ENCODE measurements around the gene TXLNB.
"Not testable (repeated sequence)": the region's sequence is repeated elsewhere in the genome, so short reads cannot be mapped to it uniquely, and the experiment has no call there.

The TXLNB gene

GRCh38 chr6:139308936-139309603 lies 17.3 kb upstream of the TXLNB start:
- DNase-seq (ENCODE audit: low read depth), result no peak

GRCh38 chr6:139308286-139308916 lies 16.6 kb upstream of the TXLNB start:
- no peak for DNase-seq (ENCODE audit: low read depth)

DNA sequence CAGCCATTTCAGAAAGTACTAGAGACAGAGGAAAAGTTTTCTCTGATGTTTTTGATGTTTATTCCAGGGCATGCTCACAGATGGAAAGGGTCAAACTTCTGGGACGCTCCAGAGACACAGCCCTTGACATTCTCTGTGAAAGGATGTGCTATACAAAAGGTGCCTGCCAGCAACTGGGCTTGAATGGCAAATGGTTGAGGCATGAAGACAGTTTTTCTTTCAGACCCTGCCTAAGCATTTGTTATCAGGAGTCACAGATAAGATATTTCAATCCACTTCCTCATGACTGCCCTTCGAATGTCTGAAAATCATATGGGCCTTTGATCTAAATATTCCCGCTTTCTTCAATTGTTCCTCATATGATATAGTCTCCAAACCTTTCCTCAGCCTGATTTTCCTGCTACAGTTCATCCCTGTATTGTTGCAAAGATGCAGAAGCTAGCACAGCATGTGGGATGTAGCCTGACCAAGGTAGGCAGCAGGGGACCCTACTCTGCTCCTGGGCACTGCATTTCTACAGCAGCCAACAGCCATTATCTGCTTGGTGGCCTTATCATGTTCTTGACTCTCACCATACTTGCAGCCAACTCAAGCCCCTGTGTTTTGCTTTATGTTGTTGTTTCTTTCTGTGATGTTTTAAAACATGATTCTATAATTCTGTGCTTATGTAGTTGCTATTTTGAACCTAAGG lies 14.6 kb upstream of the TXLNB start:
- no peak for DNase-seq (ENCODE audit: low read depth)

DNA sequence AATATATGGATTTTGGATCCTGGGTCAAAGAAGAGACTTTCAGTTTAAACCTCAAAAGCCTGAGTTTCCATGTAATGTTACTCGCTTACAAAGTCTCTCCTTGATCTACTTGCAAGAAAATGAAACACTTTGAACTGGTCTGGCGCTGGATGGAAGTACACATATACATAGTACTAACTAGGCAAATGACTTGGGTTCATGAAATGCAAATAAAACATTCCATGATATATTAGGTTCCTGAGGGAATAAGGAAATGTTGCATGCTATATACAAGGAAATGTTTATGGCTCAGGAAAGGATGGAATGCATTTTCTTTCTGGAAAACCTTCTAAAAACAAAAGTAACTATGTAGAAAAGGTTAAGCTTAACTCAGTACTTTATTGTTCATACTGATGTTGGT lies 11.4 kb upstream of the TXLNB start:
- no peak for DNase-seq (ENCODE audit: low read depth)

DNA sequence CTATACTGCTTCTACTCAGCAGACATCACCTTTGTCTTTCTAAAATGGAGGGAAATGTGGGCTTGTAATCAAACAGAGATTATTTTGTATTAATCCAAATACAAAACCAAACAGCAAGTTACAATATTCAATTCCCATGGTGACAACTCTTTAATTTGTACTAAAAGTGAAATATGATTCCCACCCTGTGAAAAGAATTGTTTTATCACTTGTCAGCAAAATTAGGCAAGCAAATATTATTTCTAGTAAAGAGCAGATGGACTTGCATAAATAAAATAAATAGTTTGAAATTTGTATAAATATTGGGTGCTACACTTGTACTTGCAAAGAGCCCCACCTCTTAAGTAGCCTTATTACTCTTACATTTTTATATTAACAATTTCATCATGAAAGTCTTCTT lies 6.1 kb upstream of the TXLNB start:
- DNase-seq (ENCODE audit: low read depth), result no peak

DNA sequence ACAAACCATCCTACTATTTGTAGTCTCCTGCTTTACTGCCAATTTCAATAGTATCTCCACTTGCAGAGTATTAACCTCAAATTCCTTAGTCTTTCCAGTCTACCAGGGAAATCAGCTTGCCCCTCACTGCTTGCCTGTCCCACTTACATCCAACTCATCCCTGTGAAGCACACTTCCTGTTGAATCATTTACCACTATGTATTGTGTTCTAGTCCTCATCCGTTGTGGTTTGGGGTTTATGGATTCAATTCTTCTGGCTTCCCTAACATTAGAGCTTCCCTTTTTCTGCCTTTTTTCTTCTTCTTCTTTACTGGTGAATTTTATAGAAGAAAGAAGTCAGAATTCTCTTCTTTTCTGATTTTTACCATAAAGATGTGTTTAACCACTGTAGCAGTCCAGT lies 5.1 kb upstream of the TXLNB start:
- no peak for DNase-seq (ENCODE audit: low read depth)

DNA sequence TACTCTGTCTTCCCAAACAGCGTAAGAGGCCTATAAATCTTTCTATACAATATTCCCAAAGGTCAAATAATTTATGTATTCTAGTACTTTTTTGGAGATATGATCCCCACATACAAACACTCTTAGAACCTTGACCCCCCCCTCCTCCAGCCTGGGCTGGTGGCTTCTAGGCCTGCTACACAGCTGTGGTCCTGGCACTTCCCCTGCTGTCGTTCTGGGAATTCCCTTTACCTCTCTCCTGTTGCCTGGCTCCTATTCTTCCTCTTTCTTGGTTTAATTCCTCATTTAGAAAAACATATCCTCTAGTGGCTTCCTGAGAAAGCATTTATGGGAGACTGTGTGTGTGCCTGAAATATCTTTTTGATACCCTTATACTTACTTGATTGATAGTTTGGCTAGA lies 4.1 kb upstream of the TXLNB start:
- DNase-seq (ENCODE audit: low read depth), result no peak

DNA sequence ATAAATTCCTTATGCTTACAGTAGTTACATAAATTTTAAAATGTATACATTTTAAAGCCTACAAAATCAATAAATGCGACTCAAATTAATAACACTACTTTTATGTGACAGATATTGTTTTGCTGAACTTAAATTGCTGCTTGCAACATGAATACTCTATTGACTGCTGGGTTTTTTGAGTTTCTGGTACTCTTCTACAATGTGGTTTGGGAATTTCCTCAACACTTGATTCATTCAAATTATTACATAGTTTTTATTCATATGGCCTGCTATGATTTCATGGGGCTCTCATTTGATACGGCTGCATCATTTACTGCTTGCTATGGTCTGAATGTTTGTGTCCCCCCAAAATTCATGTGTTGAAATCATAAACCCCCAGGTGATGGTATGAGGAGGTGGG lies 2.3 kb upstream of the TXLNB start:
- no peak for DNase-seq (ENCODE audit: low read depth)

GRCh38 chr6:139293230-139293629 lies 1.4 kb upstream of the TXLNB start:
- DNase-seq (ENCODE audit: low read depth), result not testable (repeated sequence)

GRCh38 chr6:139290787-139291311 lies 949 bp downstream of the TXLNB start:
- DNase-seq (ENCODE audit: low read depth), result no peak

- DNase-seq (ENCODE audit: low read depth), result no peak
Observed at GRCh38 chr6:139289233-139289632, 2.6 kb downstream of the TXLNB start.

DNA sequence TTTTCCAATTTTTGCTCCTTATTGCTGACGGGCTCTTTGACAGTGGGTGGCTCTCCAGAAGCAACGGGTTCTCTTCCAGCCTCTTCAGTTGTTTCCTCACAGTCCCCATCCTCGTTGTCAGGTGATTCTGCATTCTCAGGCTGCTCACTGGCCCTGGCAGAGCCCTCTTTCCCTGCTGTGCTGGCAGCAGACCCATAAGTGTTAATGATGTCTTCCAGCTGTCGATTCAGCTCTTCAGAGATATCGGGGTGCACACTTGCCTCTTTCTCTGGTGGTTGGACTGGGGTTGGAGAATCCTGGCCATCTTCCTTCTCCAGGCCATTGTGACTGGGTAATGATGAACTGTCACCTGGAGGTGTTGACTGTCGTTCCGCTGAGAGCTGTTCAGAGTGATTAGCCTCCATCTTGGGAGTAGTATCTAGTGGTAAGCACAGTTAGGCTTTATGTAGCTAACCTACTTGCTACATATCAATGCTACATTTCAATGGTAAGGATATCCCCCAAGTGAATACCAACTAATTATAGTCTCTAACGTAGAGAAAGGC lies 3.2 kb downstream of the TXLNB start:
- DNase-seq (ENCODE audit: low read depth), result no peak

GRCh38 chr6:139287868-139288267 lies 3.9 kb downstream of the TXLNB start:
- no peak for DNase-seq (ENCODE audit: low read depth)

DNA sequence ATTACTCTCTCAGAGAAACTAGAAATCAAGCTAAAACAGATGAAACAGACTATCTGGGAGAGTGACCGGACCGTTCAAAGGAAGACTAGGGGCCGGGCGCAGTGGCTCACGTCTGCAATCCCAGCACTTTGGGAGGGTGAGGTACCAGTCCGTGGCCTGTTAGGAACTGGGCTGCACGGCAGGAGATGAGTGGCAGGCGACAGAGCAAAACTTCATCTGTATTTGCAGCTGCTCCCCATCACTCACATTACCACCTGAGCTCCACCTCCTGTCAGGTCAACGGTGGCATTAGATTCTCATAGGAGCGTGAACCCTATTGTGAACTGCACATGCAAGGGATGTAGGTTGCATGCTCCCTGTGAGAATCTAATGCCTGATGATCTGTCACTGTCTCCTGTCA lies 5.4 kb downstream of the TXLNB start:
- not testable (repeated sequence) for DNase-seq (ENCODE audit: low read depth)

DNA sequence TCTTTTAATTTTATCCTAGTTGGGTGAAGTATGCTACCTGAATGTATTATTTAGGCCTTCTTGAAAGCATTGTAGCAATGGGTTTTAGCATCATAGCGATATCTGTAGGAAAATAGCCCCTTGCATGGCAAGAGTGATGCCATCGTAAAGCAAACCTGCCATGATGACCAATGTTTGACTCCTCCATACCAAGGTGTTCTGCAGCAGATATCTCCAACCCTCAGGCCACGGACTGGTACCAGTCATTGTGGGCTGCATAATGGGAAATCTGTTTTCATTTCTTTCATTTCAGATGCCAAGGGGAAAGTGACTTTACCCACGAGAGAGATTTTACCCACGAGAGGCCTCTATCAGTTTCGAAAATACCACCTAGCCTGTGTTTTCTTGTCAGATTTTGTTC lies 6.2 kb downstream of the TXLNB start:
- DNase-seq (ENCODE audit: low read depth), result no peak

DNA sequence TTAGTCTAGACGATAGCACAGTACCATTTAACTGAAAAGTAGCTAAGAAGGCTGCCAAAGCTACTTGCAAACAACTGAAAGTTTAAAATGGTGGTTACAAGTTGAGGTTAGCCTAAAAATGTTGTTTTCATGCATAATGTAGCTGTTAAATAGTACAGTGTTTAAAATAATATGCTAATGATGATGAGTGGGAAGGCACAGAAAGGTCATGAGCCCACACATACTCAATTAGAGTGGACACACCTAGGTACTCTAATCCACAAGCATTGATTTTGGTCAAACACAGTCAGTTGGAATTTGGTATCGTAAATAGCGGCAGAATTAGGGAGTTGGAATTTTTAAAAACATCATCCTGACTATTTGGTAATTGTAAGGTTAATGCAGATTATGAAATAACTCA lies 7.0 kb downstream of the TXLNB start:
- no peak for DNase-seq (ENCODE audit: low read depth)

GRCh38 chr6:139282684-139283083 lies 9.1 kb downstream of the TXLNB start:
- no peak for DNase-seq (ENCODE audit: low read depth)

GRCh38 chr6:139278190-139278589 lies 13.6 kb downstream of the TXLNB start:
- no peak for DNase-seq (ENCODE audit: low read depth)

DNA sequence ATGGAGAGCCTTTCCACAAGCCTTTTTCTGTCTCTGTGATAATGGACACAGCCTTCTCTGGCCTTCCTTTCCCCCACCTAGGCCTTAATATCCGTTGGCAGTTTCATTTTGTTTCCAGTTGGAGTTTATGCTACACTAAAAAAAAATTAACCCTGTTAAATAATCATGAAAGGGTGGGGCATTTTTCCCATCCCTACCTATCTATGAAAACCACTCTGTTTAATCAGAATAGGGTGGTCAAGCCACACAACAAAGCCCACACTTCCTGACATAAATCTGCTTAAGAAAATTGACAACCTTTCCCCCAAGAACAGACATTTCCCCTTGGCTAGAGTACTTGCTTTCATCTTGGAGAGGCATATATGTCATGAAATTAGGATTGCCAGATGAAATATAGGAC lies 14.2 kb downstream of the TXLNB start:
- no peak for DNase-seq (ENCODE audit: low read depth)

DNA sequence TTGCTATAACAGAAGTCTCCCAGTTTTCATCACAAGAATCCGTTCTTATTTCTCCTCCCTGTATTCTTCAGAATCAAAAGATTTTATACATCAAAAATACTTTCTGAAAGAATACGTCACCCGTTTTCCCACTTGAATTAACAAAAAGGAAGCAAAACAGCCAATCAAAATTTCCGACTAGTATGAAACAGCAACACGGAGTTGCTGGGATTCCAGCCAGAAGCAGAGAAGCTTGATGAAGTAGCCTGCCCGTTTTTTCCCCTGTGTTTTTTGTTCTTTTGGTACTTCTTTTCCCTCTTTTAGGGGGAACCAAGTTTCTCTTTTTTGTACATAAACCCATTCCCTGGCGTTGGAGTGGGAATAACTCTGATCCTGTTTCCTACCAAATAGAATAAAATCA lies 14.6 kb downstream of the TXLNB start:
- no peak for DNase-seq (ENCODE audit: low read depth)

- no peak for DNase-seq (ENCODE audit: low read depth)
Observed at GRCh38 chr6:139275279-139276055, 16.3 kb downstream of the TXLNB start.

DNA sequence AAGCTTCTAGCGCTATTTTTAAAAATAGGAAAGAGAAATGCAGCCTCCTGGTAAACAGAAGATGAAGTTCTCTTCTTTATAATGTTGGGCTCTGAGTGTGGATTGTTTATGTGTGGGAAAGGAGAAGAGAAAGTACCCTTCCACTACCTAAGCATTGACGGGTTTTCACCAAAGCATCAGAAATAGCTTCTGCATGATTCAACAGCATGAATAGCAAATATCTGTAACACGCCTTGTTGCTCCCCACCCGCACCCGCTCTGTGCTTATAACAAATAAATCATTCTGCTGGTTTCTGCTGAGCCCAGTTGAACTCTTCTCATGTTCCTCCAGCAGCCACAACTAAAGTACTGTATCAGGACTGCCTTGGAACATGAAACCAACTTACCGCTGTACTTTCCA lies 20.7 kb downstream of the TXLNB start:
- DNase-seq (ENCODE audit: low read depth), result no peak
